GM18520 (cell line): ENCODE measurements around the gene ZFYVE1.
"Not testable (repeated sequence)": the region's sequence is repeated elsewhere in the genome, so short reads cannot be mapped to it uniquely, and the experiment has no call there.

Experiments used
- ATAC-seq: cut with Tn5 transposase; IDR thresholded peaks from one replicate; pipeline ENCODE4 v1.9.1; 2021; ENCODE audit not compliant: unreplicated experiment

The ZFYVE1 gene

GRCh38 chr14:73003681-73004080 is 23.2 kb downstream of the ZFYVE1 start:
- no peak for ATAC-seq

GRCh38 chr14:73000073-73000472 is 26.8 kb downstream of the ZFYVE1 start:
- ATAC-seq: no peak

GRCh38 chr14:72999316-72999715 is 27.6 kb downstream of the ZFYVE1 start:
- ATAC-seq: no peak

- no peak for ATAC-seq
Measured at GRCh38 chr14:72998252-72998903, 28.5 kb downstream of the ZFYVE1 start.

GRCh38 chr14:72996916-72997315 is 30.0 kb downstream of the ZFYVE1 start:
- ATAC-seq: no peak

- ATAC-seq: no peak
Measured at GRCh38 chr14:72990171-72990570, 36.7 kb downstream of the ZFYVE1 start.

- no peak for ATAC-seq
Measured at GRCh38 chr14:72986857-72987256, 40.0 kb downstream of the ZFYVE1 start.

- no peak for ATAC-seq
Measured at GRCh38 chr14:72986214-72986613, 40.7 kb downstream of the ZFYVE1 start.

GRCh38 chr14:72982146-72982708 is 44.7 kb downstream of the ZFYVE1 start:
- no peak for ATAC-seq

- ATAC-seq: no peak
Measured at GRCh38 chr14:72980863-72981262, 46.0 kb downstream of the ZFYVE1 start.

- no peak for ATAC-seq
Measured at GRCh38 chr14:72978856-72979255, 48.0 kb downstream of the ZFYVE1 start.

GRCh38 chr14:72975770-72976169 is 51.1 kb downstream of the ZFYVE1 start:
- ATAC-seq: no peak

GRCh38 chr14:72974661-72975060 is 52.2 kb downstream of the ZFYVE1 start:
- ATAC-seq: no peak

- ATAC-seq: no peak
Measured at GRCh38 chr14:72970824-72971434, 56.0 kb downstream of the ZFYVE1 start.

GRCh38 chr14:72970058-72970630 is 56.8 kb downstream of the ZFYVE1 start:
- no peak for ATAC-seq

- ATAC-seq: no peak
Measured at GRCh38 chr14:72968316-72968715, 58.6 kb downstream of the ZFYVE1 start.

GRCh38 chr14:72966038-72966437 is 60.9 kb downstream of the ZFYVE1 start:
- no peak for ATAC-seq

- ATAC-seq: no peak
Measured at GRCh38 chr14:72965249-72965648, 61.7 kb downstream of the ZFYVE1 start.

- no peak for ATAC-seq
Measured at GRCh38 chr14:72962829-72963312, 64.0 kb downstream of the ZFYVE1 start.

- ATAC-seq: not testable (repeated sequence)
Measured at GRCh38 chr14:72962336-72962754, 64.6 kb downstream of the ZFYVE1 start.

GRCh38 chr14:72961579-72962335 is 65.1 kb downstream of the ZFYVE1 start:
- ATAC-seq: no peak
